Keratinocyte (primary cell): ENCODE data around the gene PKNOX2. TPM values are rescaled to one million over a fixed set of nuclear protein-coding genes. Genes with fewer than 3 reads are reported as not detected.

ENCODE experiments used
- DNase-seq: peaks from one replicate; pipeline ENCODE4 v3.0.0-alpha.2; 2011; ENCODE audit warnings: low read depth, missing footprints, low spot score
- FAIRE-seq: peaks from 2 replicates; lab custom pipeline; 2011; peaks lifted over from hg19 to GRCh38; lab: Jason Lieb, UNC
- H2AFZ ChIP-seq: 2 replicates; pipeline ENCODE4 v1.6.0; 2012; ENCODE audit warnings: low read length, control low read depth, inconsistent platforms; ENCODE audit not compliant: control insufficient read depth
- H3K27ac ChIP-seq: 2 replicates; pipeline ENCODE4 v1.5.1; 2011; ENCODE audit warnings: low read length; ENCODE audit not compliant: control insufficient read depth, insufficient read depth
- H3K27me3 ChIP-seq: 3 replicates; pipeline ENCODE4 v1.6.0; 2011; ENCODE audit warnings: low read length; ENCODE audit not compliant: control insufficient read depth, insufficient read depth; ENCODE audit errors: extremely low read depth
- H3K36me3 ChIP-seq, 2 experiments: 2 replicates in 1 of 2; 3 replicates in 1 of 2; pipeline ENCODE4 v1.5.1; 2011; ENCODE audit warnings: low read length in 2 of 2, mild to moderate bottlenecking in 1 of 2; ENCODE audit not compliant: control insufficient read depth in 2 of 2, insufficient read depth in 2 of 2; ENCODE audit errors: extremely low read depth in 1 of 2
- H3K4me1 ChIP-seq: 3 replicates; pipeline ENCODE4 v1.5.1; 2011; ENCODE audit warnings: low read length; ENCODE audit not compliant: control insufficient read depth, insufficient read depth; ENCODE audit errors: extremely low read depth
- H3K4me2 ChIP-seq: 3 replicates; pipeline ENCODE4 v1.6.0; 2011; ENCODE audit warnings: low read depth, low read length; ENCODE audit not compliant: control insufficient read depth, insufficient read depth; ENCODE audit errors: extremely low read depth
- H3K4me3 ChIP-seq, 3 experiments: fragments of 200-600 bp in 1 of 3; sonication (generic) in 1 of 3; 2 replicates in 2 of 3; 3 replicates in 1 of 3; pipeline ENCODE4 v1.5.1; 2011 to 2016; ENCODE audit warnings: low read length in 3 of 3, mild to moderate bottlenecking in 3 of 3, control low read depth in 2 of 3, inconsistent platforms in 1 of 3, low read depth in 1 of 3, mixed read lengths in 1 of 3, mixed run types in 1 of 3, moderate library complexity in 1 of 3; ENCODE audit not compliant: control insufficient read depth in 2 of 3, insufficient read depth in 2 of 3; ENCODE audit errors: extremely low read depth in 1 of 3
- H3K79me2 ChIP-seq: 2 replicates; pipeline ENCODE4 v1.6.0; 2012; ENCODE audit warnings: low read length; ENCODE audit not compliant: control insufficient read depth, insufficient read depth
- H3K9ac ChIP-seq: 3 replicates; pipeline ENCODE4 v1.6.0; 2011; ENCODE audit warnings: low read length; ENCODE audit not compliant: control insufficient read depth, insufficient read depth; ENCODE audit errors: extremely low read depth
- H3K9me1 ChIP-seq: 3 replicates; pipeline ENCODE4 v1.6.0; 2011; ENCODE audit warnings: low read length; ENCODE audit not compliant: control insufficient read depth, insufficient read depth; ENCODE audit errors: extremely low read depth
- H3K9me3 ChIP-seq: 2 replicates; pipeline ENCODE4 v1.5.1; 2012; ENCODE audit warnings: low read depth, low read length; ENCODE audit not compliant: control insufficient read depth
- H4K20me1 ChIP-seq: 3 replicates; pipeline ENCODE4 v1.6.0; 2011; ENCODE audit warnings: low read length; ENCODE audit not compliant: control insufficient read depth, insufficient read depth; ENCODE audit errors: extremely low read depth
- EZH2 ChIP-seq: IDR thresholded peaks from one replicate; pipeline ENCODE4 v1.6.1; 2012; ENCODE audit warnings: inconsistent platforms, mild to moderate bottlenecking, low read length, moderate library complexity
- dilution Hi-C: fragments of 300-500 bp; cut with MboI; formaldehyde crosslinking; loops from one replicate; pipeline ENCODE4 v1.7.0; 2020; ENCODE audit warnings: low sequenced_read_pairs; ENCODE audit not compliant: extremely low pct_ligation_motif_present
- polyA plus RNA-seq, 5 experiments: library from polyadenylated mRNA; depleted of rRNA in 3 of 5; stranded (reverse) in 3 of 5; stranded (forward) in 1 of 5; unstranded in 1 of 5; fragments of >200 nt; gene quantifications; 1 replicate in 1 of 5; 2 replicates in 3 of 5; 3 replicates in 1 of 5; pipeline versions ENCODE4 v1.2.1 to v1.2.3, GENCODE V29; 2011 to 2012; ENCODE audit warnings: missing spikeins in 2 of 5, low read depth in 1 of 5, low replicate concordance in 1 of 5
- TF ChIP-seq, protein P1 (sequence below), 3 experiments: IDR thresholded peaks in 1 of 3; conservative IDR thresholded peaks in 1 of 3; optimal IDR thresholded peaks in 1 of 3; 2 replicates in 2 of 3; 3 replicates in 1 of 3; pipeline versions ENCODE3 to v1.5.1; 2011; ENCODE audit warnings: low read length in 3 of 3, mild to moderate bottlenecking in 3 of 3, moderate library complexity in 2 of 3, control low read depth in 1 of 3, inconsistent platforms in 1 of 3; ENCODE audit not compliant: insufficient read depth in 2 of 3; ENCODE audit errors: extremely low read depth in 1 of 3

PKNOX2 gene
- polyA plus RNA-seq, 1 donor (not counting 4 experiments of a cell fraction or from before 2014, with no cell fraction given) = 0.05 TPM

DNA sequence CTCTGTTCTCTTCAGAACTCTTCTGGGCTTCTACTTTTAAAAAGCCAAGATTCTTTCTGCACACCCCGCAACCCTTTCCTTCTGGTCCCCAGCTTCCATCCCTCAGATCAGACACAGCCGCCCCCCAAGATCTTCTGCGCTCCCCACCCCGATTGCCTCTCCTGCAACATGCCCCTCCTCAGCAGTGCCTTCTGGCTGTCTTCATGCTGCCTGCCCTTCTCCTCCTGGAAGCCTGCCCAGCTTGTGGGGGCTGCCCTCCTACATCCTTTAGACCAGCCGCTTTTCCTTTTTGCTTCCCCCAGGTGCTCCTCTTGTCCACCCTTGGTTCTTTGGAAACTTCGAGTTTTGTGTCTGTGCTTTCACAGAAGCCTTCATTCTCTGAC lies 187.3 kb downstream of the PKNOX2 start:
- no peaks in the 10 kb centered on the region for H3K36me3 ChIP-seq
- dilution Hi-C loops = no loop called here
- H3K4me2 ChIP-seq = no peak overlapping the region
- no peak for DNase-seq
- no peaks in the 10 kb centered on the region for H3K9me3 ChIP-seq
- H3K9ac ChIP-seq = no peak overlapping the region
- no peaks in the 10 kb centered on the region for H3K4me1 ChIP-seq
- TF ChIP-seq, protein P1, sequence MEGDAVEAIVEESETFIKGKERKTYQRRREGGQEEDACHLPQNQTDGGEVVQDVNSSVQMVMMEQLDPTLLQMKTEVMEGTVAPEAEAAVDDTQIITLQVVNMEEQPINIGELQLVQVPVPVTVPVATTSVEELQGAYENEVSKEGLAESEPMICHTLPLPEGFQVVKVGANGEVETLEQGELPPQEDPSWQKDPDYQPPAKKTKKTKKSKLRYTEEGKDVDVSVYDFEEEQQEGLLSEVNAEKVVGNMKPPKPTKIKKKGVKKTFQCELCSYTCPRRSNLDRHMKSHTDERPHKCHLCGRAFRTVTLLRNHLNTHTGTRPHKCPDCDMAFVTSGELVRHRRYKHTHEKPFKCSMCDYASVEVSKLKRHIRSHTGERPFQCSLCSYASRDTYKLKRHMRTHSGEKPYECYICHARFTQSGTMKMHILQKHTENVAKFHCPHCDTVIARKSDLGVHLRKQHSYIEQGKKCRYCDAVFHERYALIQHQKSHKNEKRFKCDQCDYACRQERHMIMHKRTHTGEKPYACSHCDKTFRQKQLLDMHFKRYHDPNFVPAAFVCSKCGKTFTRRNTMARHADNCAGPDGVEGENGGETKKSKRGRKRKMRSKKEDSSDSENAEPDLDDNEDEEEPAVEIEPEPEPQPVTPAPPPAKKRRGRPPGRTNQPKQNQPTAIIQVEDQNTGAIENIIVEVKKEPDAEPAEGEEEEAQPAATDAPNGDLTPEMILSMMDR (optimal IDR thresholded peaks at IDR 0.05 in 1 of 3, IDR thresholded peaks at IDR 0.05 in 1 of 3, conservative IDR thresholded peaks at IDR 0.05 in 1 of 3; ENCODE audit: extremely low read depth in 1 of 3, insufficient read depth in 2 of 3, low read length in 3 of 3) = no peak
- TF ChIP-seq EZH2 = no peak
- no peak overlapping the region for H2AFZ ChIP-seq
- no peaks in the 10 kb centered on the region for H4K20me1 ChIP-seq
- FAIRE-seq = no peak
- no peak overlapping the region for H3K27ac ChIP-seq
- H3K79me2 ChIP-seq = no peaks in the 10 kb centered on the region
- H3K27me3 ChIP-seq = peaks cover 5% of the 10 kb centered on the region
- H3K9me1 ChIP-seq = no peaks in the 10 kb centered on the region
- no peak overlapping the region for H3K4me3 ChIP-seq

DNA sequence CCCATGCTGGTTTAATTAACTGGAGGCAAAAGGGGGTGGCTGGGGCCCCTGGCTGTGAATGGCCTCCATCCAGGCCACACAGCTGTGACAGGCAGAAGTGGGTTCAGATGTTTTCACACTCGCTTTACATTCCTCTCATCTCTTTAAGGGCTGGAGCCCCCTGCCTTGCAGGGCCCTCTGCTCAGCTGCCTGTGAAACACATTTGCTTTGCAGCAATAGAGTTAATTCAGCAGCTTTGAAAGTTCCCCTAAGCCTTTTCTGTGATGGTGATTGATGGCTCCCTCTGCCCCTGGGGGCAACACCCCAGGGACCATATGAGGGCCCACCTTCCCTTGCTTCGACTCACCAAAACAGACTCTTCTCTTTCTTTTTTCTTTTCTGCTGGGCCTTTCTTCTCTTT lies 192.2 kb downstream of the PKNOX2 start:
- Histone ChIP-seq H2AFZ (no peak overlapping the region), H3K27ac (no peak overlapping the region), H4K20me1 (no peaks in the 10 kb centered on the region), H3K9me3 (no peaks in the 10 kb centered on the region), H3K79me2 (no peaks in the 10 kb centered on the region), H3K9ac (no peak overlapping the region), H3K4me1 (no peaks in the 10 kb centered on the region), H3K4me2 (no peak overlapping the region), H3K9me1 (no peaks in the 10 kb centered on the region), H3K4me3 (no peak overlapping the region), H3K36me3 (no peaks in the 10 kb centered on the region), H3K27me3 (no peaks in the 10 kb centered on the region)
- no peak for DNase-seq
- dilution Hi-C loops = no loop called here
- TF ChIP-seq, protein P1 (optimal IDR thresholded peaks at IDR 0.05 in 1 of 3, IDR thresholded peaks at IDR 0.05 in 1 of 3, conservative IDR thresholded peaks at IDR 0.05 in 1 of 3; ENCODE audit: extremely low read depth in 1 of 3, insufficient read depth in 2 of 3, low read length in 3 of 3) = no peak
- TF ChIP-seq EZH2 = no peak
- FAIRE-seq = no peak
